Activated naive CD8-positive, alpha-beta T cell treated with anti-CD3 and anti-CD28 coated beads, Interleukin-2, amount 50 U/mL, for 24 hours (primary cell): ENCODE measurements around the gene MYEOV.

Source experiments
- ATAC-seq: fragments of 150-1000 bp; cut with Tn5 transposase; one replicate; pipeline ENCODE4 v1.10.0; 2021
- DNase-seq: peaks from one replicate; pipeline ENCODE4 v3.0.0; 2021
- H3K27ac Mint-ChIP-seq: one replicate; pipeline ENCODE4 v1.8.0; 2021; ENCODE audit warnings: mild to moderate bottlenecking, mixed read lengths
- H3K27me3 Mint-ChIP-seq: one replicate; pipeline ENCODE4 v1.8.0; 2021; ENCODE audit warnings: mixed read lengths
- H3K36me3 Mint-ChIP-seq: one replicate; pipeline ENCODE4 v1.8.0; 2021; ENCODE audit warnings: low read depth, mixed read lengths
- H3K4me1 Mint-ChIP-seq: one replicate; pipeline ENCODE4 v1.8.0; 2021; ENCODE audit warnings: mixed read lengths
- H3K4me3 Mint-ChIP-seq: one replicate; pipeline ENCODE4 v1.8.0; 2021; ENCODE audit warnings: mild to moderate bottlenecking, moderate library complexity, mixed read lengths
- H3K9me3 Mint-ChIP-seq: one replicate; pipeline ENCODE4 v1.8.0; 2021; ENCODE audit warnings: mixed read lengths

Gene MYEOV

GRCh38 chr11:69309631-69310280 is 15.8 kb downstream of the MYEOV start:
- no peak overlapping the region for H3K27ac Mint-ChIP-seq
- no peaks in the 10 kb centered on the region for H3K27me3 Mint-ChIP-seq
- DNase-seq, result no peak

GRCh38 chr11:69310351-69310750 is 16.4 kb downstream of the MYEOV start:
- Mint-ChIP-seq H3K4me1 (peaks cover 27% of the 10 kb centered on the region), H3K4me3 (no peak overlapping the region), H3K36me3 (no peaks in the 10 kb centered on the region), H3K27me3 (no peaks in the 10 kb centered on the region), H3K27ac (no peak overlapping the region), H3K9me3 (no peaks in the 10 kb centered on the region)
- ATAC-seq, result no peak
- DNase-seq, result no peak

More at GRCh38 chr11:69309631-69310280, 15.8 kb downstream of the MYEOV start:
- ATAC-seq, result no peak
- no peak overlapping the region for H3K4me3 Mint-ChIP-seq
- no peaks in the 10 kb centered on the region for H3K9me3 Mint-ChIP-seq
- no peaks in the 10 kb centered on the region for H3K36me3 Mint-ChIP-seq
- peaks cover 27% of the 10 kb centered on the region for H3K4me1 Mint-ChIP-seq

- Mint-ChIP-seq H3K9me3 (no peaks in the 10 kb centered on the region), H3K4me1 (peaks cover 27% of the 10 kb centered on the region), H3K27me3 (no peaks in the 10 kb centered on the region), H3K36me3 (no peaks in the 10 kb centered on the region), H3K27ac (peak overlapping the region; percentile 86), H3K4me3 (peak overlapping the region; percentile 65)
- ATAC-seq (peak; percentile 83), DNase-seq (peak; percentile 69)
Observed at GRCh38 chr11:69310934-69311766, 17.2 kb downstream of the MYEOV start.

GRCh38 chr11:69311767-69312385 is 17.9 kb downstream of the MYEOV start:
- no peaks in the 10 kb centered on the region for H3K27me3 Mint-ChIP-seq

GRCh38 chr11:69312453-69313404 is 18.8 kb downstream of the MYEOV start:
- H3K9me3 Mint-ChIP-seq, result peaks cover 4% of the 10 kb centered on the region
- no peak overlapping the region for H3K4me3 Mint-ChIP-seq
- no peak for ATAC-seq
- no peak for DNase-seq
- no peak overlapping the region for H3K27ac Mint-ChIP-seq
- peaks cover 39% of the 10 kb centered on the region for H3K4me1 Mint-ChIP-seq
- H3K27me3 Mint-ChIP-seq, result no peaks in the 10 kb centered on the region
- no peaks in the 10 kb centered on the region for H3K36me3 Mint-ChIP-seq

More at GRCh38 chr11:69311767-69312385, 17.9 kb downstream of the MYEOV start:
- H3K9me3 Mint-ChIP-seq, result no peaks in the 10 kb centered on the region
- DNase-seq (no peak), ATAC-seq (no peak)
- peaks cover 30% of the 10 kb centered on the region for H3K4me1 Mint-ChIP-seq
- no peaks in the 10 kb centered on the region for H3K36me3 Mint-ChIP-seq
- H3K27ac Mint-ChIP-seq, result peak overlapping the region; percentile 86
- H3K4me3 Mint-ChIP-seq, result peak overlapping the region; percentile 65

- no peaks in the 10 kb centered on the region for H3K27me3 Mint-ChIP-seq
- peaks cover 48% of the 10 kb centered on the region for H3K4me1 Mint-ChIP-seq
- ATAC-seq, result no peak
Observed at GRCh38 chr11:69313992-69314391, 20.0 kb downstream of the MYEOV start.

GRCh38 chr11:69314555-69314954 is 20.6 kb downstream of the MYEOV start:
- Mint-ChIP-seq H3K27me3 (no peaks in the 10 kb centered on the region), H3K27ac (no peak overlapping the region), H3K36me3 (no peaks in the 10 kb centered on the region), H3K4me1 (peaks cover 49% of the 10 kb centered on the region), H3K4me3 (no peak overlapping the region), H3K9me3 (peaks cover 7% of the 10 kb centered on the region)
- DNase-seq (no peak), ATAC-seq (no peak)

More at GRCh38 chr11:69313992-69314391, 20.0 kb downstream of the MYEOV start:
- Mint-ChIP-seq H3K9me3 (peaks cover 7% of the 10 kb centered on the region), H3K36me3 (no peaks in the 10 kb centered on the region), H3K4me3 (no peak overlapping the region), H3K27ac (no peak overlapping the region)
- no peak for DNase-seq

GRCh38 chr11:69316956-69317355 is 23.0 kb downstream of the MYEOV start:
- ATAC-seq (no peak), DNase-seq (no peak)
- H3K9me3 Mint-ChIP-seq, result peaks cover 7% of the 10 kb centered on the region
- no peaks in the 10 kb centered on the region for H3K36me3 Mint-ChIP-seq
- no peak overlapping the region for H3K4me3 Mint-ChIP-seq
- no peaks in the 10 kb centered on the region for H3K27me3 Mint-ChIP-seq
- no peak overlapping the region for H3K27ac Mint-ChIP-seq
- H3K4me1 Mint-ChIP-seq, result peaks cover 30% of the 10 kb centered on the region

- no peak for DNase-seq
- peaks cover 7% of the 10 kb centered on the region for H3K9me3 Mint-ChIP-seq
- H3K36me3 Mint-ChIP-seq, result no peaks in the 10 kb centered on the region
Observed at GRCh38 chr11:69317401-69318092, 23.6 kb downstream of the MYEOV start.

GRCh38 chr11:69318093-69318420 is 24.1 kb downstream of the MYEOV start:
- Mint-ChIP-seq H3K4me1 (peaks cover 22% of the 10 kb centered on the region), H3K36me3 (no peaks in the 10 kb centered on the region), H3K9me3 (peaks cover 7% of the 10 kb centered on the region), H3K27ac (peak overlapping the region; percentile 77), H3K4me3 (no peak overlapping the region), H3K27me3 (no peaks in the 10 kb centered on the region)
- no peak for ATAC-seq
- DNase-seq, result no peak

More at GRCh38 chr11:69317401-69318092, 23.6 kb downstream of the MYEOV start:
- H3K4me3 Mint-ChIP-seq, result no peak overlapping the region
- H3K27me3 Mint-ChIP-seq, result no peaks in the 10 kb centered on the region
- peak overlapping the region; percentile 77 for H3K27ac Mint-ChIP-seq
- peaks cover 26% of the 10 kb centered on the region for H3K4me1 Mint-ChIP-seq
- ATAC-seq, result peak; percentile 4

- Mint-ChIP-seq H3K36me3 (no peaks in the 10 kb centered on the region), H3K4me1 (peaks cover 22% of the 10 kb centered on the region), H3K27me3 (no peaks in the 10 kb centered on the region), H3K9me3 (peaks cover 7% of the 10 kb centered on the region), H3K4me3 (no peak overlapping the region), H3K27ac (no peak overlapping the region)
- no peak for ATAC-seq
- no peak for DNase-seq
Observed at GRCh38 chr11:69319255-69320106, 25.5 kb downstream of the MYEOV start.

GRCh38 chr11:69320326-69320725 is 26.4 kb downstream of the MYEOV start:
- Mint-ChIP-seq H3K4me3 (no peak overlapping the region), H3K27ac (no peak overlapping the region), H3K4me1 (peaks cover 22% of the 10 kb centered on the region), H3K27me3 (no peaks in the 10 kb centered on the region), H3K9me3 (peaks cover 7% of the 10 kb centered on the region), H3K36me3 (no peaks in the 10 kb centered on the region)
- DNase-seq (no peak), ATAC-seq (no peak)
